Activated CD8-positive, alpha-beta T cell treated with anti-CD3 and anti-CD28 coated beads for 36 hours (primary cell): ENCODE results near the gene SIK3. TPM values are rescaled to one million over a fixed set of nuclear protein-coding genes. Genes with fewer than 3 reads are reported as not detected.

ENCODE experiments used
- ATAC-seq: fragments of 200-7000 bp; cut with Tn5 transposase; one replicate; pipeline ENCODE4 v1.10.0; 2021; ENCODE audit warnings: mild to moderate bottlenecking, moderate library complexity
- CTCF ChIA-PET: fragments of 350-600 bp; sonication (Branson Sonifier 250); formaldehyde crosslinking; loops from one replicate; lab custom pipeline; 2021; ENCODE audit warnings: antibody characterized with exemption; lab: Charles Lee
- POLR2A ChIA-PET: fragments of 350-600 bp; sonication (Branson Sonifier 250); formaldehyde crosslinking; loops from one replicate; lab custom pipeline; 2021; ENCODE audit warnings: antibody characterized with exemption; lab: Charles Lee
- DNase-seq: peaks from one replicate; pipeline ENCODE4 v3.0.0-alpha.2; 2020
- H3K27ac Mint-ChIP-seq: one replicate; pipeline ENCODE4 v1.8.0; 2021; ENCODE audit warnings: mild to moderate bottlenecking, mixed read lengths
- H3K27me3 Mint-ChIP-seq: one replicate; pipeline ENCODE4 v1.8.0; 2021; ENCODE audit warnings: mixed read lengths
- H3K36me3 Mint-ChIP-seq: one replicate; pipeline ENCODE4 v1.8.0; 2021; ENCODE audit warnings: low read depth, mixed read lengths
- H3K4me1 Mint-ChIP-seq: one replicate; pipeline ENCODE4 v1.8.0; 2021; ENCODE audit warnings: low read depth, mixed read lengths
- H3K4me3 Mint-ChIP-seq: one replicate; pipeline ENCODE4 v1.8.0; 2021; ENCODE audit warnings: mild to moderate bottlenecking, moderate library complexity, mixed read lengths
- H3K9me3 Mint-ChIP-seq: one replicate; pipeline ENCODE4 v1.8.0; 2021; ENCODE audit warnings: mixed read lengths
- intact Hi-C: fragments of 100-400 bp; cut with micrococcal nuclease; formaldehyde crosslinking; loops from one replicate; pipeline ENCODE4 v1.10.0; 2022
- total RNA-seq, 2 experiments: library from RNA; stranded (reverse); gene quantifications; one replicate each; pipeline ENCODE4 v1.2.3, GENCODE V29; 2021
- TF ChIP-seq, protein P1 (sequence below): fragments of 200-600 bp; IDR thresholded peaks from one replicate; pipeline ENCODE4 v1.8.0; 2022; ENCODE audit warnings: antibody characterized with exemption, mild to moderate bottlenecking

SIK3 gene
- total RNA-seq, 2 experiments from 2014 or later, result 18.7 to 24.1 TPM

DNA sequence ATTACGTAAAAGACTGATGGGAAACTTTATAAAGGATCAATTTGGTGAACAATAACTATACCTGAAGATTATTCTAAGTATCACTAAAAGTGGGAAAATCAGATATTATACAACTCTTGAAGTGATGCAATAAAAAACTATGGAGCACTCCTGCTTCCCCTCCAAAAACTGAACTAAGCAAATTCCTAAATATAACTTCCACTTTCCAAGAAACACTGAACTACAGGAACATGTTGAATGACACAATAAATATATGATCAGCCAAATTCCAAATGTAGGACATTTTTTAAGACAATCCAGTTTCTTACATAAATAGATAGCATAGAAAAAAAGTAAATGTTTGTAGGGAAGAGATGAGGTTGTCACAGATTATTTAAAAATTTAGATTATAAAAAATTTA lies 158.7 kb downstream of the SIK3 start:
- H3K27ac Mint-ChIP-seq, result no peak overlapping the region
- no peak for DNase-seq
- no peak overlapping the region for H3K4me3 Mint-ChIP-seq
- peaks cover 15% of the 10 kb centered on the region for H3K36me3 Mint-ChIP-seq
- H3K9me3 Mint-ChIP-seq, result no peaks in the 10 kb centered on the region
- CTCF ChIA-PET, result interaction anchor here (1.2 kb wide), 1 partner anchor 12 kb away, joined by 4 read pairs; no protein-coding TSS in a partner anchor
- no peaks in the 10 kb centered on the region for H3K4me1 Mint-ChIP-seq
- TF ChIP-seq, protein P1, sequence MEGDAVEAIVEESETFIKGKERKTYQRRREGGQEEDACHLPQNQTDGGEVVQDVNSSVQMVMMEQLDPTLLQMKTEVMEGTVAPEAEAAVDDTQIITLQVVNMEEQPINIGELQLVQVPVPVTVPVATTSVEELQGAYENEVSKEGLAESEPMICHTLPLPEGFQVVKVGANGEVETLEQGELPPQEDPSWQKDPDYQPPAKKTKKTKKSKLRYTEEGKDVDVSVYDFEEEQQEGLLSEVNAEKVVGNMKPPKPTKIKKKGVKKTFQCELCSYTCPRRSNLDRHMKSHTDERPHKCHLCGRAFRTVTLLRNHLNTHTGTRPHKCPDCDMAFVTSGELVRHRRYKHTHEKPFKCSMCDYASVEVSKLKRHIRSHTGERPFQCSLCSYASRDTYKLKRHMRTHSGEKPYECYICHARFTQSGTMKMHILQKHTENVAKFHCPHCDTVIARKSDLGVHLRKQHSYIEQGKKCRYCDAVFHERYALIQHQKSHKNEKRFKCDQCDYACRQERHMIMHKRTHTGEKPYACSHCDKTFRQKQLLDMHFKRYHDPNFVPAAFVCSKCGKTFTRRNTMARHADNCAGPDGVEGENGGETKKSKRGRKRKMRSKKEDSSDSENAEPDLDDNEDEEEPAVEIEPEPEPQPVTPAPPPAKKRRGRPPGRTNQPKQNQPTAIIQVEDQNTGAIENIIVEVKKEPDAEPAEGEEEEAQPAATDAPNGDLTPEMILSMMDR, result no peak
- POLR2A ChIA-PET, result interaction anchor here (0.6 kb wide), 1 partner anchor 8 kb away, joined by 4 read pairs; no protein-coding TSS in a partner anchor
- intact Hi-C loops, result no loop called here
- no peaks in the 10 kb centered on the region for H3K27me3 Mint-ChIP-seq
- no peak for ATAC-seq

DNA sequence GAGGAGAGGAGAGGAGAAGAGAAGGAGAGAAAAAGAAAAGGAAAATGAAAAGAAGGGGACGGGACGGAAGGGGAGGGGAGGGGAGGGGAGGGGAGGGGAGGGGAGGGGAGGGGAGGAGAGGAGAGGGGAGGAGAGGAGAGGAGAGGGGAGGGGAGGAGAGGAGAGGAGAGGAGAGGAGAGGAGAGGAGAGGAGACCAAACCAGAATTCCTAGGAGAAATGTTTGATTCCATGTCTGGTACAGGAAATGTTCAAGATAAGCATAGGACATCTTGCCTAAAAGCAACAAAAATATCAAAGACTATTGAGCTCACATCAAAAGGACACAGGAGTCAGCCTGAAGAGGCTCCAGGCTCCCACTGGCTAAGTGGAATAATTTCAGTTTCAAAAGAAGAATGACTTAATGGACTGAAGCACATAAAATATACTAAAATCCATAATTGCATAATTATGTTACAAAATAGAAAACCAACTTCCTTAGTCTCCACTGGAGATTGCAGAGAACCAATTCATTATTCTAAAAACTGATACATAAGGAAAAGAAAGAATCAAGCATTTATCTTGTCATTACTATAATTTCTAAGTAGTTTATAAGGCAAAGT lies 159.7 kb downstream of the SIK3 start:
- Mint-ChIP-seq H3K36me3 (peaks cover 21% of the 10 kb centered on the region), H3K27me3 (no peaks in the 10 kb centered on the region), H3K27ac (no peak overlapping the region), H3K4me1 (peaks cover 4% of the 10 kb centered on the region), H3K4me3 (no peak overlapping the region), H3K9me3 (peaks cover 4% of the 10 kb centered on the region)
- ATAC-seq, result no peak
- TF ChIP-seq, protein P1, result no peak
- DNase-seq, result no peak
- ChIA-PET POLR2A (no interaction called here), CTCF (interaction anchor here (1.0 to 1.2 kb wide), 2 partner anchors 13 to 20 kb away, joined by 3 to 4 read pairs; no protein-coding TSS in a partner anchor)
- intact Hi-C loops, result no loop called here

DNA sequence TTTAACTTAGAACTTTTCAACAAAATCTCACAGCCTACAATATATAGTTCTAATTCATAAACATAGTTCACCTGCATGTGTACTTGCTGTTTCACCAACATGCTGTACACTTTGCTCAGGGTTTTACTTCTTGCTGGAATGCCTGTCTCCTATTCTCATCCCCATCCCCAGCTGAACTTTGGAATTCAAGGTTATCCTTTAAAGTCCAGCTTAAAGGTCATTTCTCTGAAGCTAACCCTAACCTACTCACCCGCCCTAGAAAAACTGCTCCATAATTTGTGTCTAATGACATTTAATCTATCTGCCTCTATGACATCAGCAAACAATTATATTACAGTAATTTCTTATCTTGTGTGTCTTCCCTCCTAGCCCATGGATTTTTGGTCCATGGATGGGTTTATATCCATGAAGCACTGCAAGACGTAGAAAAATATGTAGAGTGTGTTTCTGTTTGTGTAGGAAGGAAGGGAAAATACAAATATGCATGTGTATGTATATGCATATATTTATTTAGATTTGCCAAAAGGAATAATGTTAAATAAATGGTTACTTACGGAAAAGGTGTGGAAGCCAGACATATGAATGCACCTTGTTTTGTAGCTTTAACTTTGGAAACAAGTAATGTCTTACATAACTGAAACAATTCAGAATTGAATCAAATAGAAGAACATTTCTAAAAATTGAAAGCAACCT lies 161.3 kb downstream of the SIK3 start:
- DNase-seq (no peak), ATAC-seq (no peak)
- Mint-ChIP-seq H3K4me3 (no peak overlapping the region), H3K36me3 (peaks cover 24% of the 10 kb centered on the region), H3K27ac (no peak overlapping the region), H3K4me1 (peaks cover 15% of the 10 kb centered on the region), H3K9me3 (peaks cover 8% of the 10 kb centered on the region), H3K27me3 (no peaks in the 10 kb centered on the region)
- intact Hi-C loops, result no loop called here
- TF ChIP-seq, protein P1, result no peak
- CTCF ChIA-PET, result no interaction called here
- POLR2A ChIA-PET, result no interaction called here

DNA sequence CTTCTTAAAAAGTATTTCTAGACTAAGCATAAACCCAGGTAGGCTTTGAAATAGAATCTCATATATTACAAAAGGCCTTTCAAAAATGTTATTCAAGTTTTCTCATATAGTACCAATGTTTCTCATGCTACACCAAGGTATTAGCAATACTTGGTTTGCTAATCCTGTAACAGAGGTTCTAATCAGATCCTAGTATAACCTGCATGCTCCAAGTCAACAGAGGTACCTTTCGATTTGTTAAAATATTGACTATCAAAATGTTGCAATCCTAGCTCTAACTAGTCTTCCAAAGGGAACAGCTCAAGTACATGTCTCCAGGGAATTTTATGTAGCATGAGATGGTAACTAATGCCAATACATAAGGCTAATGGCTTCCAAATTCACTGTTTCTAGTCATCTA lies 162.7 kb downstream of the SIK3 start:
- intact Hi-C loops, result no loop called here
- peaks cover 29% of the 10 kb centered on the region for H3K4me1 Mint-ChIP-seq
- no peak for DNase-seq
- peaks cover 8% of the 10 kb centered on the region for H3K9me3 Mint-ChIP-seq
- CTCF ChIA-PET, result no interaction called here
- POLR2A ChIA-PET, result interaction anchor here (0.7 kb wide), 1 partner anchor 56 kb away, joined by 3 read pairs; no protein-coding TSS in a partner anchor
- ATAC-seq, result no peak
- H3K4me3 Mint-ChIP-seq, result no peak overlapping the region
- no peaks in the 10 kb centered on the region for H3K27me3 Mint-ChIP-seq
- no peak overlapping the region for H3K27ac Mint-ChIP-seq
- H3K36me3 Mint-ChIP-seq, result peaks cover 26% of the 10 kb centered on the region
- TF ChIP-seq, protein P1, result no peak

DNA sequence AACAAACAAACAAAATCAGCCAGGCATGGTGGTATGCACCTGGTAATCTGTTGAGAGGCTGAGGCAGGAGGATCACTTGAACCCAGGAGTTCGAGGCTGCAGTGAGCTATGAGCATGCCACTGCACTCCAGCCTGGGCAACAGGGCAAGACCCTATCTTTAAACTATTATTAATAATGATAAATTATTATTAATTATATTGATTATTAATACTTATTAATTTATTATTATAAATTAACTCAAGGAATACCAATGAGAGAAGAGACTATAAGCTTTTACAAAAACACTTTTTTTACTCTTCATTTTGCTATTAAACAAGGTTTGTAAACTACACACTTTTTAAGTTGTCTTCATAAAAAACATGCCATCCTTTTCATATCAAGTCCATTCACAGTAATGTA lies 163.1 kb downstream of the SIK3 start:
- Mint-ChIP-seq H3K27ac (no peak overlapping the region), H3K36me3 (peaks cover 26% of the 10 kb centered on the region), H3K27me3 (no peaks in the 10 kb centered on the region), H3K4me3 (no peak overlapping the region), H3K9me3 (peaks cover 8% of the 10 kb centered on the region), H3K4me1 (peaks cover 33% of the 10 kb centered on the region)
- TF ChIP-seq, protein P1, result no peak
- POLR2A ChIA-PET, result no interaction called here
- CTCF ChIA-PET, result no interaction called here
- intact Hi-C loops, result no loop called here
- ATAC-seq, result no peak
- no peak for DNase-seq
